Transverse colon (tissue), 3 donors: Measurements from ENCODE around the gene BLOC1S3.

Experiments
- EP300 ChIP-seq: sonication (generic); formaldehyde crosslinking; IDR thresholded peaks from one replicate; pipeline ENCODE4 v1.6.1; 2017; ENCODE audit warnings: antibody characterized with exemption, low read depth
- POLR2A ChIP-seq: fragments of 450-650 bp; IDR thresholded peaks from one replicate; pipeline ENCODE4 v1.6.1; 2016; ENCODE audit warnings: antibody characterized with exemption, mild to moderate bottlenecking, moderate library complexity
- TF ChIP-seq, protein P1 (sequence below), 5 experiments: fragments of 200-600 bp in 3 of 5; fragments of 450-650 bp in 2 of 5; sonication (generic) in 3 of 5; IDR thresholded peaks; 1 replicate in 2 of 5; 2 replicates in 3 of 5; pipeline ENCODE4 v1.5.1; 2016 to 2017; ENCODE audit warnings: antibody characterized with exemption in 5 of 5, inconsistent platforms in 3 of 5, mild to moderate bottlenecking in 2 of 5, moderate library complexity in 1 of 5

DNA sequence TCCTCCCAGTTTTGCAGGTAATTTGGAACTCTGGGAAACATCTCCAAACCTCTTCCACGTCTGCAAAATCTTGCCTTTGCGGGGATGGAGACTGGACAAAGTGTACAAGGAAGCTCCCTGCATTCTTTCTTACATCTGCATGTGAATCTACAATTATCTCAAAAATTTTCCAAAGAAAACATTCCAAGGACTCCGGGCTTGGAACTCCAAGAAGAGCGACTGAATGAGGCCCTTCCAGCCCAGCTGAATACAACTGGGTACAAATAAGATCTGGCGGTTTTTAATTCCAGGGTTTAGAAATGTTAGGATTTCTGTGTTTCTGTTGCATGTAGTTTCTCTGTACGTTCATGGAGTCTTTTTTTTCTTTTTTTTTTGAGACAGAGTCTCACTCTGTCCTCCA, 38.1 kb downstream of the BLOC1S3 start:
- TF ChIP-seq, protein P1, sequence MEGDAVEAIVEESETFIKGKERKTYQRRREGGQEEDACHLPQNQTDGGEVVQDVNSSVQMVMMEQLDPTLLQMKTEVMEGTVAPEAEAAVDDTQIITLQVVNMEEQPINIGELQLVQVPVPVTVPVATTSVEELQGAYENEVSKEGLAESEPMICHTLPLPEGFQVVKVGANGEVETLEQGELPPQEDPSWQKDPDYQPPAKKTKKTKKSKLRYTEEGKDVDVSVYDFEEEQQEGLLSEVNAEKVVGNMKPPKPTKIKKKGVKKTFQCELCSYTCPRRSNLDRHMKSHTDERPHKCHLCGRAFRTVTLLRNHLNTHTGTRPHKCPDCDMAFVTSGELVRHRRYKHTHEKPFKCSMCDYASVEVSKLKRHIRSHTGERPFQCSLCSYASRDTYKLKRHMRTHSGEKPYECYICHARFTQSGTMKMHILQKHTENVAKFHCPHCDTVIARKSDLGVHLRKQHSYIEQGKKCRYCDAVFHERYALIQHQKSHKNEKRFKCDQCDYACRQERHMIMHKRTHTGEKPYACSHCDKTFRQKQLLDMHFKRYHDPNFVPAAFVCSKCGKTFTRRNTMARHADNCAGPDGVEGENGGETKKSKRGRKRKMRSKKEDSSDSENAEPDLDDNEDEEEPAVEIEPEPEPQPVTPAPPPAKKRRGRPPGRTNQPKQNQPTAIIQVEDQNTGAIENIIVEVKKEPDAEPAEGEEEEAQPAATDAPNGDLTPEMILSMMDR (IDR thresholded peaks at IDR 0.05) = no peak
- TF ChIP-seq POLR2A (no peak), EP300 (no peak)
